ENCODE data around the gene TMEM150A.

- no peak for TF ChIP-seq POLR2A (IDR thresholded peaks at IDR 0.05)
- no peak for TF ChIP-seq CTCF (IDR thresholded peaks at IDR 0.05)
Observed at GRCh38 chr2:85628658-85629057, 26.2 kb upstream of the TMEM150A start.
